ENCODE results near the gene CER1.

DNA sequence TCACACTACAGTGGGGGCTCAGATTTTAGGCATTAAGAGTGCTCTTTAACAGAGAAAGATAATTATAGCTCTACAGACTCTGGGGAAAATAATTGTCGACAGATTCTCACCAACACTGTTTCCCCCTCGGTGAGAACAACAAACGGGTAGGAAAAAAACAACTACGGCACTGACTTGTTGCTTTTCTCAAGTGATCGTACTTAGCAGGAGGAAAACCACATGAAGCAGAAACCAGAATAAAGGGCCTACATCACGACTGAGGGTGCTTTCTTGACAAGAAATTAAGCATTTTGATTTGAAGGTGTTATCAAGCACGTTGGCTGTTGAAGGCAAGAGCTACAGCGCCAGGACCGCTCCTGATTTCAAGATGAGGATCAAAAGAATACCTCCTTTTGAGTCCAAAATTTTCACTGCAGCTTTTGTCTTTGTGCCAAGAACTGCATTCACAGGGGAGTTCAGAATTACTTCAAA, 27.2 kb upstream of the CER1 start:
- TF ChIP-seq CTCF (IDR thresholded peaks at IDR 0.05) (no peak), POLR2A (IDR thresholded peaks at IDR 0.05) (no peak)

Measured in uterus (tissue), 2 donors.